ENCODE results near the gene ATP6V0E1. TPM values are rescaled to one million over a fixed set of nuclear protein-coding genes. Genes with fewer than 3 reads are reported as not detected.

Gene ATP6V0E1
- total and polyA plus RNA-seq, 4 donors = 113 to 502 (median 353) TPM

DNA sequence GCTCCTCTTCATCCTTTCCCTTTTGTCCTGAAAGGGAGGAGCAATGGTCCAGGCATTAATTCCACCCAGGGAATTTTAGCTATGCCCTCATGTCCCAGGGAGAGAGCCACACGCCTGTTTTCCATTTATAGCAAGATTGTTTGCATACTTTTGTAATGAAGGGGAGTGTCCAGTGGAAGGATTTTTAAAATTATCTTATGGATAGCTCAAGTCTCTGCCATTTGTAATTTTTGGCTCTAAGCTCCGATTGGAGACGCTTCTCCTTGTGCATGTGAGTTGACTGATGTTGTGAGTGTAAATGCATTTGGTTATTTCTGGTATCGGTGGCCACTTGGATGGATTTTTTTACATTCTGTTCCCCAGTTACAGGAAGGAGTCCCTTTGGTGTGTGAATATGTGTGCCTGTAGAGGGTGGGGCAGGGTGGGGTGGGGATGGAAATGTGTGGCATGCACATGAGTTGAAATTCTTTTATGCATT is 31.5 kb upstream of the ATP6V0E1 start:
- no peak overlapping the region for H3K4me3 ChIP-seq
- no peak for DNase-seq
- no peaks in the 10 kb centered on the region for H3K9me3 ChIP-seq (ENCODE audit: control insufficient read depth in 4 of 4, insufficient read depth in 3 of 4, low read length in 3 of 4)
- no peaks in the 10 kb centered on the region for H3K27me3 ChIP-seq (ENCODE audit: control insufficient read depth in 3 of 3, insufficient read depth in 3 of 3, low read length in 2 of 3)
- peaks cover 0 to 16% (median 11%) of the 10 kb centered on the region in 4 donors for H3K36me3 ChIP-seq (ENCODE audit: control insufficient read depth in 4 of 4, insufficient read depth in 4 of 4, low read length in 4 of 4)
- H3K27ac ChIP-seq (ENCODE audit: low read depth in 1 of 2, low read length in 1 of 2) = no peak overlapping the region
- ATAC-seq (ENCODE audit: insufficient read depth, low FRiP score) = no peak
- no peak overlapping the region for H3K9ac ChIP-seq (ENCODE audit: insufficient read depth in 1 of 2, low read length in 2 of 2)
- 59 to 76% methylated on average over 4 of the region's 4 CpGs for WGBS, 2 donors
- TF ChIP-seq, protein P1, sequence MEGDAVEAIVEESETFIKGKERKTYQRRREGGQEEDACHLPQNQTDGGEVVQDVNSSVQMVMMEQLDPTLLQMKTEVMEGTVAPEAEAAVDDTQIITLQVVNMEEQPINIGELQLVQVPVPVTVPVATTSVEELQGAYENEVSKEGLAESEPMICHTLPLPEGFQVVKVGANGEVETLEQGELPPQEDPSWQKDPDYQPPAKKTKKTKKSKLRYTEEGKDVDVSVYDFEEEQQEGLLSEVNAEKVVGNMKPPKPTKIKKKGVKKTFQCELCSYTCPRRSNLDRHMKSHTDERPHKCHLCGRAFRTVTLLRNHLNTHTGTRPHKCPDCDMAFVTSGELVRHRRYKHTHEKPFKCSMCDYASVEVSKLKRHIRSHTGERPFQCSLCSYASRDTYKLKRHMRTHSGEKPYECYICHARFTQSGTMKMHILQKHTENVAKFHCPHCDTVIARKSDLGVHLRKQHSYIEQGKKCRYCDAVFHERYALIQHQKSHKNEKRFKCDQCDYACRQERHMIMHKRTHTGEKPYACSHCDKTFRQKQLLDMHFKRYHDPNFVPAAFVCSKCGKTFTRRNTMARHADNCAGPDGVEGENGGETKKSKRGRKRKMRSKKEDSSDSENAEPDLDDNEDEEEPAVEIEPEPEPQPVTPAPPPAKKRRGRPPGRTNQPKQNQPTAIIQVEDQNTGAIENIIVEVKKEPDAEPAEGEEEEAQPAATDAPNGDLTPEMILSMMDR (IDR thresholded peaks at IDR 0.05; ENCODE audit: control extremely low read depth, extremely low read depth) = no peak
- no peaks in the 10 kb centered on the region for H3K4me1 ChIP-seq (ENCODE audit: control insufficient read depth in 5 of 5, insufficient read depth in 5 of 5, low read length in 5 of 5)

DNA sequence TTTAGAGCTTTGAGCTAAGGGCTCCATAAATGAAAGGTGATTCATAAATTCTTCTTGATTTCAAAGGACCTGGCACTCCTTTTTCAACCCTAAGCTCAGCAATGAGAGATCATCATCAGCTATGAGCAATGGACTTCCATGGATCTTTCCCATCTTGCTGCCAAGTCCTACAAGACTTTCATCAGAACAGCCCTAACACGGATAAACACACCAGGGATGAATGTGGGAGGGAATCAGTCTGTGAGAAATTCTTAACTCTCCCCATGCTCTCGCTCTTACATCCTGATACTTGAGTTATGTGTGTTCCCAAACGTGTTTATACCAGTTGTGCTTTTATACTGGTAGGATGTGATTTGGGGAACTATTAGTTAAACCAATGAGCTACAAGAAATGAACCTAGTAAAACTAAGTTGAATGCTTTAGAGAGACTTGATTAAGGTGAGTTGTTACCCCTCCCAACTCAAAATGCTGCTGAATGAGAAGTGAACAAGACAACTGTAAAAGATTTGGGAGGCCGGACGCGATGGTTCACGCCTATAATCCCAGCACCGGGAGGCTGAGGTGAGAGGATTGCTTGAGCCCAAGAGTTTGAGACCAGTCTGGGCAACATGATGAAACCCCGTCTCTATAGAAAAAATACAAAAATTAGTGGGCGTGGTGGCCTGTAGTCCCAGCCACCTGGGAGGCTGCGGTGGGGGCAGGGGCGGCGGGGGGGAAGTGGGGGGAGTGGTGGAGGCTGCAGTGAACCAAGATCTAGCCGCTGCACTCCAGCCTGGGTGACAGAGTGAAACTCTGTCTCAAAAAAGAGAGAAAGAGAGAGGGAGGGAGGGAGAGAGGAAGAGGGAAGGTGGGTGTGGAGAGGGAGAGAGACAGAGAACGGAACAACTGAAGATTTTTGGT is 29.5 kb upstream of the ATP6V0E1 start:
- Histone ChIP-seq H3K36me3 (ENCODE audit: control insufficient read depth in 4 of 4, insufficient read depth in 4 of 4, low read length in 4 of 4) (peaks cover 0 to 13% (median 7%) of the 10 kb centered on the region in 4 donors), H3K27ac (ENCODE audit: low read depth in 1 of 2, low read length in 1 of 2) (no peak overlapping the region), H3K9me3 (ENCODE audit: control insufficient read depth in 4 of 4, insufficient read depth in 3 of 4, low read length in 3 of 4) (no peaks in the 10 kb centered on the region), H3K27me3 (ENCODE audit: control insufficient read depth in 3 of 3, insufficient read depth in 3 of 3, low read length in 2 of 3) (no peaks in the 10 kb centered on the region), H3K4me3 (no peak overlapping the region), H3K9ac (ENCODE audit: insufficient read depth in 1 of 2, low read length in 2 of 2) (no peak overlapping the region), H3K4me1 (ENCODE audit: control insufficient read depth in 5 of 5, insufficient read depth in 5 of 5, low read length in 5 of 5) (peaks cover 0 to 5% (median 0%) of the 10 kb centered on the region in 5 donors)
- no peak for ATAC-seq (ENCODE audit: insufficient read depth, low FRiP score)
- no peak for DNase-seq
- TF ChIP-seq, protein P1 (IDR thresholded peaks at IDR 0.05; ENCODE audit: control extremely low read depth, extremely low read depth) = no peak
- 70 to 74% methylated on average over 15 of the region's 15 CpGs for WGBS, 2 donors

DNA sequence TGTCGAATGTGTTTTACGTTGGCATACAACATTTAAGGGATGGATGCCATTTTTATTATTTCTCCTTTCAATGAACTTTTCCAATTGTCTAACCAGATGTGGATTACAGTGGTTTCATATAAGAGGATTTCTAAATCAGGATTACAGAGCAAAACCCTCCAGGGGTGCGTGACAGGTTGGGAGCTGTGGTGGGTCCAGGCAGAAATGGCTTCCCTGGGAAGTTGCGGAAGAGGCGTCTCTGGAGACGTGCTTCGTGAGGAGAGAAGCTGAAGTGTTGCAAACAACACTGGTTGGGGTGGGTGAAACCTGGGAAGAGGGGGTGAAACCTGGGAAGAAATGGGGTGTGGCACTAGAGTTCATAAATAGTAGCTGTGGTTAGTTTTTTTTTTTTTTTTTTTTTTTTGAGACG is 28.8 kb upstream of the ATP6V0E1 start:
- H3K9ac ChIP-seq (ENCODE audit: insufficient read depth in 1 of 2, low read length in 2 of 2) = no peak overlapping the region
- DNase-seq (no peak), ATAC-seq (ENCODE audit: insufficient read depth, low FRiP score) (no peak)
- peaks cover 0 to 11% (median 7%) of the 10 kb centered on the region in 4 donors for H3K36me3 ChIP-seq (ENCODE audit: control insufficient read depth in 4 of 4, insufficient read depth in 4 of 4, low read length in 4 of 4)
- H3K27me3 ChIP-seq (ENCODE audit: control insufficient read depth in 3 of 3, insufficient read depth in 3 of 3, low read length in 2 of 3) = no peaks in the 10 kb centered on the region
- H3K27ac ChIP-seq (ENCODE audit: low read depth in 1 of 2, low read length in 1 of 2) = peak overlapping the region in 1 of 2 donors; percentile 26
- WGBS, 2 donors = 73 to 78% methylated on average over 8 of the region's 8 CpGs
- TF ChIP-seq, protein P1 (IDR thresholded peaks at IDR 0.05; ENCODE audit: control extremely low read depth, extremely low read depth) = no peak
- peaks cover 0 to 5% (median 1%) of the 10 kb centered on the region in 5 donors for H3K4me1 ChIP-seq (ENCODE audit: control insufficient read depth in 5 of 5, insufficient read depth in 5 of 5, low read length in 5 of 5)
- H3K4me3 ChIP-seq = no peak overlapping the region
- no peaks in the 10 kb centered on the region for H3K9me3 ChIP-seq (ENCODE audit: control insufficient read depth in 4 of 4, insufficient read depth in 3 of 4, low read length in 3 of 4)
